BJ (cell line): ENCODE results near the gene GFRAL. TPM values are rescaled to one million over a fixed set of nuclear protein-coding genes. Genes with fewer than 3 reads are reported as not detected.

ENCODE experiments used
- CTCF ChIA-PET: fragments of 350-600 bp; formaldehyde crosslinking; extraction: SDS; loops from one replicate; lab custom pipeline; 2021; ENCODE audit warnings: antibody characterized with exemption, inconsistent platforms; lab: Yijun Ruan, JAX
- POLR2A ChIA-PET: fragments of 300-600 bp; sonication (Branson Sonifier 250); formaldehyde crosslinking; extraction: SDS; loops from one replicate; lab custom pipeline; 2021; ENCODE audit warnings: antibody characterized with exemption; lab: Charles Lee
- DNase-seq: peaks from one replicate; pipeline ENCODE4 v3.0.0-alpha.2; 2011; ENCODE audit warnings: low read depth
- H3K27me3 ChIP-seq: 2 replicates; pipeline ENCODE4 v1.6.0; 2011; ENCODE audit warnings: low read length; ENCODE audit not compliant: control insufficient read depth, insufficient read depth
- H3K36me3 ChIP-seq: 2 replicates; pipeline ENCODE4 v1.5.1; 2011; ENCODE audit warnings: low read length; ENCODE audit not compliant: control insufficient read depth, insufficient read depth
- H3K4me3 ChIP-seq: 2 replicates; pipeline ENCODE4 v1.5.1; 2011; ENCODE audit warnings: low read depth, mild to moderate bottlenecking, control low read depth, low read length
- polyA minus RNA-seq: library from RNA; depleted of rRNA, polyadenylated mRNA; stranded (reverse); fragments of >200 nt; gene quantifications from 2 replicates; pipeline ENCODE4 v1.2.3, GENCODE V29; 2011; rRNA and poly(A)+ RNA removed
- polyA plus RNA-seq: library from polyadenylated mRNA; depleted of rRNA; stranded (reverse); fragments of >200 nt; gene quantifications from 2 replicates; pipeline ENCODE4 v1.2.3, GENCODE V29; 2011; rRNA removed
- TF ChIP-seq, protein P1 (sequence below): IDR thresholded peaks from 2 replicates; pipeline ENCODE4 v1.5.1; 2011; ENCODE audit warnings: low read depth, mild to moderate bottlenecking, control low read depth, inconsistent platforms, low read length, moderate library complexity; ENCODE audit not compliant: insufficient read depth

The GFRAL gene
- polyA plus RNA-seq, result not detected in 2 replicates
- not detected in 2 replicates for polyA minus RNA-seq

- no peak for DNase-seq
- TF ChIP-seq, protein P1, sequence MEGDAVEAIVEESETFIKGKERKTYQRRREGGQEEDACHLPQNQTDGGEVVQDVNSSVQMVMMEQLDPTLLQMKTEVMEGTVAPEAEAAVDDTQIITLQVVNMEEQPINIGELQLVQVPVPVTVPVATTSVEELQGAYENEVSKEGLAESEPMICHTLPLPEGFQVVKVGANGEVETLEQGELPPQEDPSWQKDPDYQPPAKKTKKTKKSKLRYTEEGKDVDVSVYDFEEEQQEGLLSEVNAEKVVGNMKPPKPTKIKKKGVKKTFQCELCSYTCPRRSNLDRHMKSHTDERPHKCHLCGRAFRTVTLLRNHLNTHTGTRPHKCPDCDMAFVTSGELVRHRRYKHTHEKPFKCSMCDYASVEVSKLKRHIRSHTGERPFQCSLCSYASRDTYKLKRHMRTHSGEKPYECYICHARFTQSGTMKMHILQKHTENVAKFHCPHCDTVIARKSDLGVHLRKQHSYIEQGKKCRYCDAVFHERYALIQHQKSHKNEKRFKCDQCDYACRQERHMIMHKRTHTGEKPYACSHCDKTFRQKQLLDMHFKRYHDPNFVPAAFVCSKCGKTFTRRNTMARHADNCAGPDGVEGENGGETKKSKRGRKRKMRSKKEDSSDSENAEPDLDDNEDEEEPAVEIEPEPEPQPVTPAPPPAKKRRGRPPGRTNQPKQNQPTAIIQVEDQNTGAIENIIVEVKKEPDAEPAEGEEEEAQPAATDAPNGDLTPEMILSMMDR, result no peak
- CTCF ChIA-PET, result no interaction called here
- Histone ChIP-seq H3K27me3 (no peaks in the 10 kb centered on the region), H3K36me3 (no peaks in the 10 kb centered on the region), H3K4me3 (no peak within 1 kb of the TSS)
- POLR2A ChIA-PET, result no interaction called here
Measured at GRCh38 chr6:55327169-55327568, at the start of gene GFRAL. Gene GFRAL (plus strand): TSS chr6:55327469. CDS start chr6:55327555, 86 bp downstream.

GRCh38 chr6:55277646-55278045, 49.6 kb upstream of the GFRAL start:
- no peaks in the 10 kb centered on the region for H3K36me3 ChIP-seq
- no peak for DNase-seq
- CTCF ChIA-PET, result interaction anchor here (1.5 kb wide), 1 partner anchor 8 kb away, joined by 3 read pairs; no protein-coding TSS in a partner anchor
- POLR2A ChIA-PET, result no interaction called here
- TF ChIP-seq, protein P1, result no peak
- H3K4me3 ChIP-seq, result no peak overlapping the region
- 0 out of 2 replicates have a peak, but pooled peaks cover 1% of the 10 kb centered on the region for H3K27me3 ChIP-seq

DNA sequence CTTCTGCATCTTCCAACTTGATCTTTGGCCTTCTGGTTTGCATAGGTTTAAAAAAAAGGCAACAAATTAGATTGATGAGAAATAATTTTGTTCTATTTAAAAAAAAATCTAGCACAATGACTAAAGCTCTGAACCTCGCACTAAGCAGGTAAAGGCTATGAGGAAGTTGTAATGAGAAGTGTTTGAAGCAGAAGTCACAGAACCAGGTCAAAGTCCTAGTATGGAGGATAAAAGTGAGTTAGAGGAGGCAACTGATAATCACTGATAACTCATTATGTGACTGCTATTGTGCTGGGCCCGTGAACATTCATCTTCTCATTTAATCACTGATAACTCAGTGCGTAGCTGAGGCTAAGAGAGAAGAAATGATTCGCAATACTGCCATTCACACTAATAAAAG, 46.1 kb upstream of the GFRAL start:
- H3K4me3 ChIP-seq, result no peak overlapping the region
- ChIA-PET CTCF (no interaction called here), POLR2A (no interaction called here)
- no peak for DNase-seq
- H3K27me3 ChIP-seq, result 0 out of 2 replicates have a peak, but pooled peaks cover 1% of the 10 kb centered on the region
- no peaks in the 10 kb centered on the region for H3K36me3 ChIP-seq
- TF ChIP-seq, protein P1, result no peak

GRCh38 chr6:55282115-55282514, 45.2 kb upstream of the GFRAL start:
- Histone ChIP-seq H3K27me3 (0 out of 2 replicates have a peak, but pooled peaks cover 1% of the 10 kb centered on the region), H3K36me3 (no peaks in the 10 kb centered on the region), H3K4me3 (no peak overlapping the region)
- TF ChIP-seq, protein P1, result no peak
- ChIA-PET CTCF (no interaction called here), POLR2A (no interaction called here)
- no peak for DNase-seq

- POLR2A ChIA-PET, result no interaction called here
Measured at GRCh38 chr6:55286824-55287223, 40.4 kb upstream of the GFRAL start.

More at GRCh38 chr6:55286824-55287223, 40.4 kb upstream of the GFRAL start:
- H3K4me3 ChIP-seq, result no peak overlapping the region
- TF ChIP-seq, protein P1, result no peak
- no peaks in the 10 kb centered on the region for H3K36me3 ChIP-seq
- DNase-seq, result no peak
- no peaks in the 10 kb centered on the region for H3K27me3 ChIP-seq
- CTCF ChIA-PET, result no interaction called here
